GM19372 (cell line): ENCODE results near the gene D2HGDH.

ENCODE experiments used
- ATAC-seq: cut with Tn5 transposase; IDR thresholded peaks from one replicate; pipeline ENCODE4 v1.9.1; 2021; ENCODE audit warnings: mild to moderate bottlenecking, low read depth, moderate library complexity; ENCODE audit not compliant: unreplicated experiment

D2HGDH gene

DNA sequence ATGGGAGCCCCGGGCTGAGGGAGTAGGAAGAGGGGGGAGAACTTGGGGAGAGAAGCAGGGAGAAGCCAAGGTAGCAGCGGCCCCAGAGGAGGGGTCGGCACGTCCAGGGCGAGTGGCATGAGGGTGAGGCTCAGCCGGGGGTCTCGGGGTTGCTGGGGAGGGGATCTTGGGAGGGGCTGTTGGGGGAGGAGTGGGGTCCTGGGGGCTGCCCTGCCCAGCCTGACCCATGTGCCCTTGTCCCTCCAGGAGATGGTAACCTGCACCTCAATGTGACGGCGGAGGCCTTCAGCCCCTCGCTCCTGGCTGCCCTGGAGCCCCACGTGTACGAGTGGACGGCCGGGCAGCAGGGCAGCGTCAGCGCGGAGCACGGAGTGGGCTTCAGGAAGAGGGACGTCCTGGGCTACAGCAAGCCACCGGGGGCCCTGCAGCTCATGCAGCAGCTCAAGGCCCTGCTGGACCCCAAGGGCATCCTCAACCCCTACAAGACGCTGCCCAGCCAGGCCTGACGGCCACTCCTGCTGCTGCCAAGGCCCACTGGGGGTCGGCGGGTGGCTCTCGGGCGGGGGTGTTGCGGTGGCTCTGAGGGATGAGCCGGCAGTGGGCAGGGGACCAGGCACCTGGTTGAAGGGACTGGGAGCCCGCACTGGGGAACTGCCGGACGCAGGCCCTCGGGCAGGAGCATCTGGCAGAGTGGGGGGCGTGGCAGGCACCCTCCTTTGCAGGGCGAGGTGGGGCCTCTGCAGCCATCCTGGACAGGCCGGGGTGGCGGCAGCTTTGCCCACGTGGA lies 33.2 kb downstream of the D2HGDH start:
- ATAC-seq, result no peak

DNA sequence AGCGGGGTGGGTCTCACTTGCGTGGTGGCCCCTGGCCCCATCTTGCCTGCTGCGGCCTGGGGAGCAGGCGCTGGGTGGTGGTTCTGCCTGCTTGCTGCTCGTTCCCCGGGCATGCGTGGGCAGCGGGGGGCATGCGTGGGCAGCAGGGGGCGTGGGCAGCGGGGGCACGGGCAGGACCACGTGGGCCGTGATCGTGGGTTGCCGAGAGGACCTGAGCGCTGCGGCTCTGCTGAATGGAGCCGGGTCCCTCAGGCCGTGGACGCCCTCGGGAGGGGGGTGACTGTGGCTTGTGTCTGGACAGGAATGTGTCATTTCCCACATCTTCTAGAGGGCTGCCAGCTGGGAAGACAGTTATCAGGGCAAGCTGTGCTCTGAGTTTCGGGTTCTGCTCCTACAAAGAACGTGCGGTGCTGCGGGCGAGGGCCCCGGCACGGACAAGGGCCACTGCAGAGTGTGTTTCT lies 33.9 kb downstream of the D2HGDH start:
- no peak for ATAC-seq

GRCh38 chr2:241768850-241769249 lies 34.4 kb downstream of the D2HGDH start:
- no peak for ATAC-seq

GRCh38 chr2:241769819-241770184 lies 35.4 kb downstream of the D2HGDH start:
- no peak for ATAC-seq

GRCh38 chr2:241770185-241770935 lies 35.9 kb downstream of the D2HGDH start:
- no peak for ATAC-seq

DNA sequence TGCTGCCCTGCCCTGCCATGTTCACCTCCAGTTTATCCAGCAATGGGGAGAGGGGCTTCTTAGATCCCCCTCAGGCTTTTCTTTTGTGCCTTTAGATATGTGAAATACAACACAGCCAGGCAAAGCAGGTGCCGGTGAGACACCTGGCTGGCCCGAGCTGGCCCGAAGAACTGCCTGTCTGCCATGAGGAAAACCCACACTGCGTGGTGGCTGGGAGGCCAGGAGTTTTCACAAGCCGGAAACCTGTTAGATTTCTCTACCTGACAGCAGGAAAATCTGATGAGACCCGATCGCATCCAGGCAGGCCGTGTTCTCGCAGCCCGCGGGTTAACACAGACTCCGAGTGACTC lies 36.5 kb downstream of the D2HGDH start:
- no peak for ATAC-seq

GRCh38 chr2:241771286-241772062 lies 37.0 kb downstream of the D2HGDH start:
- ATAC-seq, result no peak

GRCh38 chr2:241772063-241772499 lies 37.7 kb downstream of the D2HGDH start:
- no peak for ATAC-seq

GRCh38 chr2:241773511-241774418 lies 39.3 kb downstream of the D2HGDH start:
- no peak for ATAC-seq

DNA sequence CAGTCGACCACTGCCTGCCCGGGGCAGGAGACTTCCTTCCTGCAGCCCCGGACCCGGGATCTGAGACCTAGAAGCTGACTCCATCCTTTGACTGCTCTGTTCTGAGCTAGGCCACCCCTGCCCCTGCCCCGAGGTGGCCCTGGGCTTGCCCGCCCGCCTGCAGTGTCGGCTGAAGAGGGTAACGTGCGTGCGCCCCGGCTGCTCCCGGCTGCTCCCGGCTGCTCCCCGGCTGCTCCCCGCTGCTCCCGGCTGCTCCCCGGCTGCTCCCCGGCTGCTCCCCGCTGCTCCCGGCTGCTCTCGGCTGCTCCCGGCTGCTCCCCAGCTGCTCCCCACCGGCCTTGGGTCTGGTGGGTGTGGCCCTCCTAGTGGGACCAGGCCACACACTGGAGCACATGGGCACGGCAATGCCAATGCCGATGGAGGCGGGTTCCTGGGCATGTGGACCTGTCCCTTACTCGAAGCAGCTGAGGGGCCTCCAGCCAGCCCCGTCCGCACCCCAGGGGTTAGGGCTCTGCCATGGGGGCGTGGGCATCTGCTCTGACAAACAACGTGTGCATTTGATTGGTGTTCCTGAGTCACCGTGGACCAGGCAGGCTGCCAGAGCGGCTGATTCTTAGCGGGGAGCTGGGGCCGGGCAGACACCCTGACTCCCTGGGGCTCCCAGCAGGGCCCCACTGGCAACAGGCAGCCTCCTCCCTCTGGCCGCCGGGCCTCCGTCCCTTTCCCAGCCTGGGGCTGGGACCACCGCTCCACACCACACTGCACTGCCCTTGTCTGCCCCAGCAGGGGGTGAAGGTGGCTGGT lies 40.2 kb downstream of the D2HGDH start:
- ATAC-seq, result no peak

DNA sequence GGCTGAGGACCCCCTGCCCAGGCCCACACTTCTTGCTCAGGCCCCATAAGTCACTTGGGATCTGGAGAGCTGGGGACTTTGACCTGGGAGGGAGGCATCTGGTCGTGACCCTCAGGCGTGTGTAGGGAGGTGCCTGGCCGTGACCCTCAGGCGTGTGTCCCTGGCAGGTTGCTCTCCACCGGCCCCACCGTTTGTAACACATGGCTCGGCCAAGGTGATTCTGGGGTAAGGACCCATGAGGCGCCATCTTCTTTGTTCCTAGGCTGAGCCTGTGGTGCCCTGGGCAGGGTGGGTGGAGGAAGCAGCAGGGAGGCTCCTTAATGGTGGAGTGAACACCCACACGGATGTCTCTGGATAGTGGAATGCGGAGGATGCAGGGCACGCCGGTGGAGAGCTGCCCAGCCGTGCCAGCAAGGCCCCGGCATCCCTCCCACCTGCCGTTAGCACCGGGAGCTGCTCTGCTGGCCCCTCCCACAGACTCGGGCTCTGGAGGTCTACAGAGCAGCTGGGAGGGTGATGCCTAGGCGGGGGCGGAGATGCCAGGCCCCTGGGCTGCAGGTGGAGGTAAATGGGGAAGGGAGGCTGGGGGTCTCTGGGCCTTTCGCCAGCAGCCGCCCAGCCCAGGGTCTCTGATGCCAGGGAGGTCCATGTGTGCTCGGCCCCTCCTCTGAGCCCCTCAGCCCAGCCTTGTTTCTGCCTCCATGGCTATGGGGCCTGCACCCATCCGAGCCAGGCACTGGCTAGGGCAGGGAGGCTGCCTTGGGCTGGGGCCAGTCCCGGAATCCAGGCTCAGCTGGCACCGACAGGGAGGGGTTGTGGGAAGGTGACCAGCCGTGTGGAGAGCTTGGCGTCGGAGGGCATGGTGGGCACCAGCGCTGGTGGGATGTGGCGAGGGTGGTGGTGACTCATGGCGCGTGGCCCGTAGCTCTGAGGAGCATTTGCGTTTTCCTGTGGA lies 41.1 kb downstream of the D2HGDH start:
- no peak for ATAC-seq

DNA sequence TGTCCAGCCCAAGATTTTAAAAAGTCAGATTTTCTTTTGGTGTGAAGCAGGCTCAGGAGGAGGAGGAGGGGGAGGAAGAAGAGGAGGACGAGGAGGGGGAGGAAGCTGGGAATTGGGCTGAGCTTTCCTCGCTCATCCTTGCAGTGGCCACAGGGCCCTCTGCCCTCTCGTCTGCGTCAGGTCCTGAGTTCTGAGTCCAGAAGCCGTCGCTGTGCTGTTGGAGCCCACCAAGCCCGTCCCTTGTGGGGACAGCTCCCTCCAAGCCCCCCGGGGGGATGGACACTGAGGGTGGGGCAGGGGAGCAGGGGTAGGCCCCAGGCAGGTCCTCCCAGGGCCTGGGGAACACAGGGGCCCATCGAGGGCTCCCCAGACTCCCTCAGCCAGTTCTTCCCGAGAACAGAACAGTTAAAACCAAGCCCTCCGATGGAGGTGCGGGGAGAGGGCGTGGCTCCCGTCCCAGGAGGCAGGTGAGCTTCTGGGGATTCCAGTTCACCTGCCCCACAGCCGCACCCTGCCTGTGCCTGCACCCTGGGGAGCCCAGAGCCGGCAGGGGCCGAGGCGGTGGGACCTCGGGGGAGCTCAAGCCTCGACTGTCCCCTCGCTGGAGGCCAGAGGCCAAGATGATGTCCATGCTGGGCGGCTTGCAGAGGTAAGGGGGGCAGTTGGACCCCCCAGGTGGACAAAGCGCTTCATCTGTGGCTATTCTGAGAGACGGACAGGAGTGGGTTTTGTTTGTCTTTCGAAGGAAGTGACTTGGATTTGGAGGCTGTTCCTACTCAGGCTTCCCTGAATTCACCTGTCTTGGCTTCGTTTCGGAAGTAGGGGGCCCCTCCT lies 42.1 kb downstream of the D2HGDH start, which contains the start of gene GAL3ST2:
GAL3ST2 (plus strand) TSS at position 487 of the 834 bp plus-strand sequence; CDS start at position 621, 134 bp downstream.
- no peak for ATAC-seq

DNA sequence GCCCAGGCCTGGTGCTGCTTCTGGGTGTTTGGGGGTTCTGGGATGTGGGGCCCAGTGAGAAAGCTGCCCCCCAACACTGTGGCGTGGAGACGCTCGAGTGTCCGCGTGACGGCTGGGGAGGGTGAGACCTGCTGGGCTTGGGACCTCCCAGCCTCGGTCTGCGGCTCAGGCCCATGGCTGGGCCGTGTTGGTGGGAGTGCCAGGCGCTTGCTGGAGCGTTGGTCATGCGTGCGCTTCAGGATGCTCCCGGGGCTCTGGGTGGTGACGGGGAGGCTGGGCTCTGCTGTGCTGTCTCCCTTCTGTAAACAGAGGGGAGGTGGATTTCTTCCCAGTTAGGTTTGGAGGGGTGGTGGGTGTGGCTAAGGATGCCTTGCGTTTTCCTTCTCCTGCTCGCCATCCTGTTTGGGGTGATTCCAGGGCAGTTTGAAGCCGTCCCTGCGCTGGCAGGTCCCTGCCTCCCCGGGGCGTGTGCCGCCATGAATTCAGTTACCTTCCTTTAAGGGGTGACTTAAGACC lies 42.8 kb downstream of the D2HGDH start:
- no peak for ATAC-seq

DNA sequence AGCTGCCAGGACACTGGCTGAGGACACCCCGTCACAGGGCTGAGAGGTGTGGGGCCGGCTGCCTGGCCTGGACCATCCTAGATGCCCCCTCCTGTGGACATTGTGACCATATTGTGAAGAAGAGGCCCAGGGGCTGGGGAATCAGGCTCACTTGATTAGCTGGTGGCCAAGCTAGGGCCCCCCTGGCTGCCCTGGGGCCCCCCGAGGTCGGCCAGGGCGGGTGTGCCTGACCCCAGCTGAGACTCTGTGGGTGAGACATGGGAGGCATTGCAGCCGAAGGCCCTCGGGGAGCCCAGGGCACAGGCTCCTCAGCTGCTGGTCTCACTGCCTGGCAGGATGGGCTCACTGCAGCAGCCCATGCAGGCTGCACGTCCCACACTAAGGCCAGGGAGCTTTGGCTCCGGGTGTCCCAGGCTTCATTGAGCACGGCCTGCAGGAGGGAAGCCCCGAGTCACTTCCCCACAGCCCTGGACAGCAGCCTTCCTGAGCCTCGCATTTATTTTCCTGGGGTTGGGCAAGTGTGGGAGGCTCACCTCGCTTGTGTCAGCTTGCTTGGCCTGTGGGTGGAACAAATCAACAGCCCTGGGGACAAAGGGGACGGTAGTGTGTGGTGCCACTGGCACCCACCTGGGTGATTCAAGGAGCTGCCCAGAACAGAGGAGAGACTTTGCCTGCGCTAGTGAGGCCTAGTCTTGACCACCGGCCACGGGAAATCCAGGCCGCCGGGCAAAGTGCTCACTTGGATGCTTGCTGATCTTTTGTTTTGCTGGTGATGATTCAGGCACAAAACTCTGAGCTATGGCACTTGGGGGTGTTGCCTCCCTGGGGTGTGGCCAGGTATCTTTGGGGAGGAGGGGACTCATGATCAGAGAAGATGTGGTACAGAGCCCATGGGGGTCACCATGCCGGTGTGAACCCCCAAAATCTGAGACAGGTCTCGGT lies 43.5 kb downstream of the D2HGDH start:
- no peak for ATAC-seq

GRCh38 chr2:241780939-241781569 lies 46.6 kb downstream of the D2HGDH start:
- ATAC-seq, result no peak
